GM12874 (cell line): ENCODE data around the gene CD93.

Source experiments
- CTCF ChIP-seq: IDR thresholded peaks from 2 replicates; pipeline ENCODE4 v1.5.1; 2011; ENCODE audit warnings: low read depth, mild to moderate bottlenecking, control low read depth, low read length, moderate library complexity; ENCODE audit not compliant: insufficient read depth

The CD93 gene

GRCh38 chr20:23123886-23124285 is 37.8 kb upstream of the CD93 start:
- TF ChIP-seq CTCF, result no peak

- TF ChIP-seq CTCF, result no peak
Observed at GRCh38 chr20:23122796-23123655, 36.9 kb upstream of the CD93 start.

GRCh38 chr20:23122321-23122720 is 36.2 kb upstream of the CD93 start:
- no peak for TF ChIP-seq CTCF

- TF ChIP-seq CTCF, result no peak
Observed at GRCh38 chr20:23121751-23122320, 35.7 kb upstream of the CD93 start.

GRCh38 chr20:23120936-23121750 is 35.0 kb upstream of the CD93 start:
- no peak for TF ChIP-seq CTCF

- TF ChIP-seq CTCF, result no peak
Observed at GRCh38 chr20:23120261-23120660, 34.1 kb upstream of the CD93 start.
